Transverse colon (tissue), 4 donors: ENCODE data around the gene CYP46A1. TPM values are rescaled to one million over a fixed set of nuclear protein-coding genes. Genes with fewer than 3 reads are reported as not detected.

Source experiments
- DNase-seq: peaks from one replicate; pipeline ENCODE4 v3.0.0-alpha.2; 2019
- H3K27ac ChIP-seq, 4 donors: fragments of 200-600 bp; sonication (generic); 2 replicates each; pipeline ENCODE4 v1.5.1; 2016 to 2018; ENCODE audit warnings: inconsistent platforms in 4 of 4
- H3K27me3 ChIP-seq: fragments of 200-600 bp; sonication (generic); 2 replicates; pipeline ENCODE4 v1.5.1; 2017; ENCODE audit warnings: inconsistent platforms
- H3K36me3 ChIP-seq, 4 donors: fragments of 200-600 bp; sonication (generic); 2 replicates each; pipeline ENCODE4 v1.5.1; 2017 to 2019; ENCODE audit warnings: inconsistent platforms in 4 of 4
- H3K4me1 ChIP-seq, 4 donors: fragments of 200-600 bp; sonication (generic); 2 replicates each; pipeline ENCODE4 v1.5.1; 2017 to 2020; ENCODE audit warnings: inconsistent platforms in 4 of 4
- H3K4me3 ChIP-seq, 4 donors: fragments of 200-600 bp; sonication (generic); 1 replicate in 1 of 4; 2 replicates in 3 of 4; pipeline versions ENCODE4 v1.5.1 to v1.6.1; 2017 to 2019; ENCODE audit warnings: inconsistent platforms in 4 of 4
- H3K9me3 ChIP-seq, 2 donors: fragments of 200-600 bp; sonication (generic); 2 replicates each; pipeline ENCODE4 v1.5.1; 2017 to 2019; ENCODE audit warnings: inconsistent platforms in 2 of 2
- CTCF ChIP-seq, 5 experiments: fragments of 200-600 bp in 3 of 5; fragments of 450-650 bp in 2 of 5; sonication (generic) in 3 of 5; IDR thresholded peaks; 1 replicate in 2 of 5; 2 replicates in 3 of 5; pipeline ENCODE4 v1.5.1; 2016 to 2017; ENCODE audit warnings: antibody characterized with exemption in 5 of 5, inconsistent platforms in 3 of 5, mild to moderate bottlenecking in 2 of 5, moderate library complexity in 1 of 5
- EP300 ChIP-seq: sonication (generic); formaldehyde crosslinking; IDR thresholded peaks from one replicate; pipeline ENCODE4 v1.6.1; 2017; ENCODE audit warnings: antibody characterized with exemption, low read depth
- POLR2A ChIP-seq: fragments of 450-650 bp; IDR thresholded peaks from one replicate; pipeline ENCODE4 v1.6.1; 2016; ENCODE audit warnings: antibody characterized with exemption, mild to moderate bottlenecking, moderate library complexity
- POLR2AphosphoS5 ChIP-seq, 3 donors: sonication (generic); formaldehyde crosslinking; IDR thresholded peaks; one replicate each; pipeline ENCODE4 v1.6.1; 2016; ENCODE audit warnings: antibody characterized with exemption in 3 of 3
- WGBS, 2 donors: methylation state at CpG; one replicate each; pipeline ENCODE4 v1.1.5; 2018; ENCODE audit warnings: low coverage in 1 of 2; 5-methylcytosine and 5-hydroxymethylcytosine counted together
- in situ Hi-C, 4 donors: fragments of 200-750 bp; cut with MboI; loops; one replicate each; pipeline versions ENCODE4 v1.15.0 to v1.15.1; 2017; ENCODE audit warnings: low sequenced_read_pairs in 3 of 4, low pct_ligation_motif_present in 1 of 4, low pct_unique_long_range_greater_than_20kb in 1 of 4
- intact Hi-C: fragments of 100-400 bp; cut with DNase I; formaldehyde crosslinking; loops from one replicate; pipeline ENCODE4 v1.15.1; 2023; ENCODE audit warnings: low total_unique reads
- total RNA-seq, 4 donors: library from RNA; depleted of rRNA; stranded (reverse); fragments of >200 nt; gene quantifications; one replicate each; pipeline ENCODE4 v1.1.0, GENCODE V29; 2016

The CYP46A1 gene
- total RNA-seq, 4 donors from 2014 or later = 0.27 to 0.75 (median 0.52) TPM

- Histone ChIP-seq H3K27me3 (no peaks in the 10 kb centered on the region), H3K36me3 (no peaks in the 10 kb centered on the region), H3K4me3 (no peak overlapping the region), H3K27ac (no peak overlapping the region), H3K4me1 (no peaks in the 10 kb centered on the region), H3K9me3 (peaks cover 1 to 9% of the 10 kb centered on the region in 2 donors)
- no peak for DNase-seq
- TF ChIP-seq EP300 (no peak), POLR2A (no peak), POLR2AphosphoS5 (IDR thresholded peaks at IDR 0.05) (no peak), CTCF (IDR thresholded peaks at IDR 0.05) (no peak)
- in situ Hi-C loops = no loop called here
- WGBS, 2 donors = 89% methylated on average over 6 of the region's 6 CpGs; no CpG with 5 or more reads in 1 of the 2 donors
- intact Hi-C loops = no loop called here
Measured at GRCh38 chr14:99698236-99698635, 14.1 kb downstream of the CYP46A1 start.

GRCh38 chr14:99698642-99699041 is 14.5 kb downstream of the CYP46A1 start:
- DNase-seq = no peak
- intact Hi-C loops = no loop called here
- in situ Hi-C loops = no loop called here
- Histone ChIP-seq H3K9me3 (peaks cover 5 to 13% of the 10 kb centered on the region in 2 donors), H3K4me3 (no peak overlapping the region), H3K27me3 (no peaks in the 10 kb centered on the region), H3K27ac (no peak overlapping the region), H3K36me3 (no peaks in the 10 kb centered on the region), H3K4me1 (no peaks in the 10 kb centered on the region)
- WGBS, 2 donors = 52% methylated on average over 5 of the region's 5 CpGs; no CpG with 5 or more reads in 1 of the 2 donors
- no peak for TF ChIP-seq POLR2AphosphoS5 (IDR thresholded peaks at IDR 0.05)
- TF ChIP-seq EP300 = no peak
- TF ChIP-seq CTCF (IDR thresholded peaks at IDR 0.05) = no peak
- TF ChIP-seq POLR2A = no peak

- Histone ChIP-seq H3K27me3 (no peaks in the 10 kb centered on the region), H3K27ac (no peak overlapping the region), H3K4me3 (no peak overlapping the region), H3K9me3 (peaks cover 7 to 14% of the 10 kb centered on the region in 2 donors), H3K4me1 (no peaks in the 10 kb centered on the region), H3K36me3 (no peaks in the 10 kb centered on the region)
- no peak for DNase-seq
- 83 to 87% methylated on average over 3 to 12 of the region's 12 CpGs for WGBS, 2 donors
- TF ChIP-seq POLR2A = no peak
- no peak for TF ChIP-seq CTCF (IDR thresholded peaks at IDR 0.05)
- TF ChIP-seq POLR2AphosphoS5 (IDR thresholded peaks at IDR 0.05) = no peak
- TF ChIP-seq EP300 = no peak
- intact Hi-C loops (no loop called here), in situ Hi-C loops (no loop called here)
Measured at GRCh38 chr14:99699085-99699760, 15.1 kb downstream of the CYP46A1 start.

- intact Hi-C loops = no loop called here
- no peaks in the 10 kb centered on the region for H3K27me3 ChIP-seq
- no peaks in the 10 kb centered on the region for H3K4me1 ChIP-seq
- no peak overlapping the region for H3K27ac ChIP-seq
- peaks cover 7 to 14% of the 10 kb centered on the region in 2 donors for H3K9me3 ChIP-seq
- 93 to 100% methylated on average over 1 to 16 of the region's 16 CpGs for WGBS, 2 donors
- no peaks in the 10 kb centered on the region for H3K36me3 ChIP-seq
- TF ChIP-seq POLR2AphosphoS5 (IDR thresholded peaks at IDR 0.05) (no peak), POLR2A (no peak), CTCF (IDR thresholded peaks at IDR 0.05) (no peak), EP300 (no peak)
- in situ Hi-C loops = no loop called here
- no peak overlapping the region for H3K4me3 ChIP-seq
- DNase-seq = no peak
Measured at GRCh38 chr14:99699861-99700260, 15.8 kb downstream of the CYP46A1 start.
